Esophagus muscularis mucosa (tissue), 4 donors: ENCODE measurements around the gene EZH2.

Source experiments
- CTCF ChIP-seq, 3 experiments: fragments of 200-600 bp in 2 of 3; fragments of 450-650 bp in 1 of 3; sonication (generic) in 2 of 3; IDR thresholded peaks; one replicate each; pipeline ENCODE4 v1.5.1; 2017 to 2019; ENCODE audit warnings: antibody characterized with exemption in 3 of 3, mild to moderate bottlenecking in 2 of 3, moderate library complexity in 1 of 3
- EP300 ChIP-seq: sonication (generic); formaldehyde crosslinking; IDR thresholded peaks from one replicate; pipeline ENCODE4 v1.6.1; 2017; ENCODE audit warnings: antibody characterized with exemption
- POLR2A ChIP-seq: fragments of 450-650 bp; IDR thresholded peaks from one replicate; pipeline ENCODE4 v1.6.1; 2017; ENCODE audit warnings: antibody characterized with exemption, moderate library complexity, mild to moderate bottlenecking, low read depth
- POLR2AphosphoS5 ChIP-seq, 2 donors: sonication (generic); formaldehyde crosslinking; IDR thresholded peaks; one replicate each; pipeline ENCODE4 v1.6.1; 2017; ENCODE audit warnings: antibody characterized with exemption in 2 of 2

- no peak for TF ChIP-seq POLR2A
- no peak for TF ChIP-seq CTCF (IDR thresholded peaks at IDR 0.05)
- no peak for TF ChIP-seq EP300
- no peak for TF ChIP-seq POLR2AphosphoS5 (IDR thresholded peaks at IDR 0.05)
Measured at GRCh38 chr7:148828965-148829364, 55.1 kb downstream of the EZH2 start.
